SU-DHL-6 (cell line): Measurements from ENCODE around the gene CHRNE.
"Not testable (repeated sequence)": the region's sequence is repeated elsewhere in the genome, so short reads cannot be mapped to it uniquely, and the experiment has no call there.

Source experiments
- H2AFZ ChIP-seq: fragments of 200-600 bp; sonication (generic); 2 replicates; pipeline ENCODE4 v1.6.1; 2014; ENCODE audit warnings: low read depth, mild to moderate bottlenecking, moderate library complexity, mixed read lengths, antibody characterized with exemption, low read length; ENCODE audit not compliant: severe bottlenecking
- H3F3A ChIP-seq: fragments of 200-600 bp; shearing (Covaris generic); 2 replicates; pipeline ENCODE4 v1.6.0; 2016; ENCODE audit warnings: antibody characterized with exemption, mild to moderate bottlenecking; ENCODE audit not compliant: insufficient read depth
- H3K27ac ChIP-seq: fragments of 200-600 bp; sonication (generic); 2 replicates; pipeline ENCODE4 v1.5.1; 2016; ENCODE audit warnings: low read depth, mild to moderate bottlenecking, low read length, moderate library complexity, mixed read lengths
- H3K27me3 ChIP-seq: fragments of 200-600 bp; sonication (generic), shearing (Covaris generic); 2 replicates; pipeline ENCODE4 v1.6.0; 2014; ENCODE audit warnings: mild to moderate bottlenecking, low read length
- H3K36me3 ChIP-seq: fragments of 200-600 bp; sonication (generic); 2 replicates; pipeline ENCODE4 v1.6.1; 2014; ENCODE audit warnings: mild to moderate bottlenecking, low read length, mixed read lengths
- H3K4me2 ChIP-seq: fragments of 300-600, 200-600 bp; shearing (Covaris generic), sonication (generic); 2 replicates; pipeline ENCODE4 v1.6.0; 2014; ENCODE audit warnings: low read length, low read depth, mild to moderate bottlenecking; ENCODE audit not compliant: poor library complexity, severe bottlenecking
- H3K4me3 ChIP-seq: fragments of 200-600 bp; sonication (generic); 2 replicates; pipeline ENCODE4 v1.5.1; 2014; ENCODE audit warnings: antibody characterized with exemption, low read length, mild to moderate bottlenecking, mixed read lengths; ENCODE audit not compliant: insufficient read depth, poor library complexity, severe bottlenecking
- H3K79me2 ChIP-seq: fragments of 200-600 bp; sonication (generic); 2 replicates; pipeline ENCODE4 v1.6.1; 2014; ENCODE audit warnings: mild to moderate bottlenecking, low read length, moderate library complexity; ENCODE audit not compliant: insufficient read depth
- H3K9ac ChIP-seq: fragments of 200-600 bp; sonication (generic); 2 replicates; pipeline ENCODE4 v1.7.0; 2014; ENCODE audit warnings: mild to moderate bottlenecking, low read length
- H3K9me2 ChIP-seq: fragments of 200-600 bp; sonication (generic); replicated peaks from 2 replicates; pipeline ENCODE4 v1.6.1; 2014; ENCODE audit warnings: low read length; ENCODE audit not compliant: insufficient read depth
- H3K9me3 ChIP-seq: fragments of 200-600 bp; sonication (generic); 2 replicates; pipeline ENCODE4 v1.6.1; 2014; ENCODE audit warnings: low read length, mixed read lengths; ENCODE audit not compliant: insufficient read depth
- H4K20me1 ChIP-seq: fragments of 200-600 bp; sonication (generic); 2 replicates; pipeline ENCODE4 v1.6.1; 2014; ENCODE audit warnings: low read depth, mild to moderate bottlenecking, antibody characterized with exemption, low read length, moderate library complexity, mixed read lengths
- CTCF ChIP-seq: fragments of 200-600 bp; sonication (generic); IDR thresholded peaks from one replicate; pipeline ENCODE4 v1.5.1; 2017; ENCODE audit warnings: antibody characterized with exemption, mild to moderate bottlenecking, low read length, moderate library complexity; ENCODE audit not compliant: insufficient read depth, poor library complexity, severe bottlenecking
- EZH2phosphoT487 ChIP-seq: fragments of 200-600 bp; sonication (generic), shearing (Covaris generic); conservative IDR thresholded peaks from 2 replicates; pipeline ENCODE4 v1.6.1; 2018; ENCODE audit warnings: mild to moderate bottlenecking, antibody characterized with exemption, low read length, moderate library complexity, mixed read lengths

The CHRNE gene

GRCh38 chr17:4931963-4932362 lies 29.1 kb upstream of the CHRNE start, which contains the start of gene GP1BA:
TSS of gene GP1BA (plus strand) at chr17:4932277. CDS start at chr17:4932605, 328 bp downstream.
- Histone ChIP-seq H2AFZ (no peak within 1 kb of the TSS), H3K79me2 (no peaks in the 10 kb centered on the region), H3K4me3 (no peak within 1 kb of the TSS), H3K9me3 (no peaks in the 10 kb centered on the region), H3F3A (0 out of 2 replicates have a peak, but pooled peaks cover 3% of the 10 kb centered on the region), H3K9me2 (no peaks in the 10 kb centered on the region), H3K27ac (no peak within 1 kb of the TSS), H3K9ac (no peak within 1 kb of the TSS), H3K4me2 (no peak within 1 kb of the TSS), H4K20me1 (no peaks in the 10 kb centered on the region), H3K27me3 (no peaks in the 10 kb centered on the region), H3K36me3 (no peaks in the 10 kb centered on the region)
- TF ChIP-seq CTCF (no peak), EZH2phosphoT487 (no peak)

- Histone ChIP-seq H3K79me2 (no peaks in the 10 kb centered on the region), H3K27me3 (no peaks in the 10 kb centered on the region), H3K27ac (no peak overlapping the region), H4K20me1 (no peaks in the 10 kb centered on the region), H3K4me3 (no peak overlapping the region), H2AFZ (no peak overlapping the region), H3K4me2 (no peak overlapping the region), H3K36me3 (no peaks in the 10 kb centered on the region), H3K9me2 (no peaks in the 10 kb centered on the region), H3K9ac (no peak overlapping the region), H3F3A (0 out of 2 replicates have a peak, but pooled peaks cover 3% of the 10 kb centered on the region), H3K9me3 (no peaks in the 10 kb centered on the region)
- no peak for TF ChIP-seq EZH2phosphoT487
- TF ChIP-seq CTCF = no peak
Measured at GRCh38 chr17:4928881-4929280, 26.0 kb upstream of the CHRNE start.

- not testable (repeated sequence) for H3K4me3 ChIP-seq, H4K20me1 ChIP-seq, H3K9me2 ChIP-seq, H3K36me3 ChIP-seq, H3K9me3 ChIP-seq, H3K4me2 ChIP-seq, H3F3A ChIP-seq, H2AFZ ChIP-seq, H3K27ac ChIP-seq, H3K9ac ChIP-seq, H3K27me3 ChIP-seq, H3K79me2 ChIP-seq
Measured at GRCh38 chr17:4926577-4927335, 23.9 kb upstream of the CHRNE start.

GRCh38 chr17:4921320-4921719 lies 18.4 kb upstream of the CHRNE start:
- no peaks in the 10 kb centered on the region for H3K9me3 ChIP-seq
- H2AFZ ChIP-seq = no peak overlapping the region
- no peak overlapping the region for H3K27ac ChIP-seq
- no peaks in the 10 kb centered on the region for H3F3A ChIP-seq
- no peaks in the 10 kb centered on the region for H3K9me2 ChIP-seq
- no peak overlapping the region for H3K4me3 ChIP-seq
- H3K27me3 ChIP-seq = no peaks in the 10 kb centered on the region
- no peak overlapping the region for H3K4me2 ChIP-seq
- no peak overlapping the region for H3K9ac ChIP-seq
- H4K20me1 ChIP-seq = no peaks in the 10 kb centered on the region
- H3K79me2 ChIP-seq = no peaks in the 10 kb centered on the region
- no peaks in the 10 kb centered on the region for H3K36me3 ChIP-seq
- no peak for TF ChIP-seq CTCF
- TF ChIP-seq EZH2phosphoT487 = no peak
